HG02852 (cell line): Measurements from ENCODE around the gene USPL1.
"Not testable (repeated sequence)": the region's sequence is repeated elsewhere in the genome, so short reads cannot be mapped to it uniquely, and the experiment has no call there.

Experiments
- ATAC-seq: cut with Tn5 transposase; IDR thresholded peaks from one replicate; pipeline ENCODE4 v1.9.1; 2021; ENCODE audit warnings: mild to moderate bottlenecking, moderate library complexity; ENCODE audit not compliant: unreplicated experiment

Gene USPL1

DNA sequence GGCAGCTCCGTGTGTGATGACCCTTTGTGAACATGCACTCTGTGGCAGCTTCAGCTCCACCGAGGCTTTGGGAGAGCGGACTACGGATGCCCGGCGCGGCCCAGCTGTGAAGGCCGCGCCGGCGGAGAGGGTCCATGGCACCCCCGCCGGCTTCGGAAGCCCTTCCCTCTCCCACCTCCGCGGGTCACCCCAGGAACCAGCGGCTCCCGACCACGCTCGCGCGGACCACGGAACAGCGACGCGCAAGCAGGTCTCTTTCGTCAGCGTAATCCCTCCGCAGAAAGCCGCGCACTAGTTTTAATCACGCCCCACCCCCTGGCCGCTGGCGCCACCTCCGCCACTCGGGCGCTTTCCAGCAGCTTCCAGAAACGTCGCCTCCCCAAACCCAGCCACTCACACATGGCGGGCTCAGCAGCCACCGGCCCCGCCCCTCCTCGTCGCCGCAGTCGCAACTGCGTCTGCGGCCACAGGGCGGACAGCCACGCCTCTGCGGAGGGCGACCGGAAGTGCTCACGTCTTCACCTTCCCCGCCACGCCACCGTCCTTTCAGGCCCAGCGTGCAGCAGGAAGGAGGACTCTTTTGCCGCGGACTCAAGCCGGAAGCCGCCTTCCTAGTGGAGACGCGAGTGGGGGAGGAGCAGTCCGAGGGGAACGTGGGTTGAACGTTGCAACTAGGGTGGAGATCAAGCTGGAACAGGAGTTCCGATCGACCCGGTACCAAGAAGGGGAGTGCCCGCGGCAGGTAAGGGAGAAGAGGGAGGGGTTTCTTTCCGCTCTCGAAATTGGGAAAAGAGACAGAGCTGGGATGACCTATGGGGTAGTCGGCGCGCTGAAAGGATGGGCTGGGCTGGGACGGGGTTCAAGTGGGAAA is at the start of gene USPL1:
TSS of gene USPL1 (plus strand) at position 606 of the 871 bp plus-strand sequence. CDS start 3,221 bp downstream, outside the sequence.
- peak; percentile 89 for ATAC-seq

DNA sequence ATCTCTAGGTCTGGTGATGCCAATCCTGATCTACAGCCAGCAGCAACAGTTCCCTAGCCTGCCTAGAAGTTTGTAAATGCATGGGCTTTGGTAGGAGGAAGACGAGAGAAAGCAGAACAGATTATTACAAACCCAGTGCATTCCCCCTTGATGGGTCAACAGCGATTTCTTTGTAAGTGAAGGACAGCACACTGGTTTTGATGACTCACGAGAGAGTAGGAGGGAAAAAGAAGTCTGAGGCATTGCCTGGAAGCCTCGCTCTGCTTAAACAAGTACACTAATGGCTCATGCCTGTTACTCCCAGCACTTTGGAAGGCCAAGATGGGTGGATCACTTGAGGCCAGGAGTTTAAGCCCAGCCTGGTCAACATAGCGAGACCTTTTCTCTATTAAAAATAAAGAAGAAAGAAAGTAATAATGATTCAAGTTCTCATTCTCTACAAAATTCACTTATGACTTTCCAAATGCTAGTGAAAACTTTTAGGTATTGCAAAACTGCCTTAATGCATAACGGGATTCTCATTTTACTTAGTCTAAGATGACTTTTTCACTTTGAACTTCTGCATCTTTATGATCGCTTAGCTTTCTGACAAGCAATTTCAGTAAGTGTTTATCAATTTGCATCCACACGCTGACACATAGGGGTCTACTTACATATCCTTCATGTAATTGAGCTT is 47.7 kb upstream of the USPL1 start:
- no peak for ATAC-seq

DNA sequence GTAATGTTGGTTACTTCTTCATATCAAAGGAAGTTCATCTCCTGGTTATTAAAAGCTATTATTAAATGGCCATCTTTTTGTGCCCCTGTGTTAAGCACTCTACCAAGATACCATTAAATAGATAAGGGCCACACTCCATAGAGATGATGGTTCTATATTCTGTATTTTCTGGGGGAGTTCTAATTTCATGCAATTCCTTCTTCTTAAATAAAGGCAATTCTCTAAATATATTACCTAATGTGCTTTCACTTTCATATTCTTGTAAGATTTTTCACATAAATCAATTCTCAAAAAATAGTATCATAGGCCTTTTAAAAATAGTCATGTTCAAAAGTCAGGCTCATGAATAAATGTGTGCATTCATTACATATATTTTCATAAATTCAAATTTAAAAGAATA is 47.0 kb upstream of the USPL1 start:
- ATAC-seq: no peak

DNA sequence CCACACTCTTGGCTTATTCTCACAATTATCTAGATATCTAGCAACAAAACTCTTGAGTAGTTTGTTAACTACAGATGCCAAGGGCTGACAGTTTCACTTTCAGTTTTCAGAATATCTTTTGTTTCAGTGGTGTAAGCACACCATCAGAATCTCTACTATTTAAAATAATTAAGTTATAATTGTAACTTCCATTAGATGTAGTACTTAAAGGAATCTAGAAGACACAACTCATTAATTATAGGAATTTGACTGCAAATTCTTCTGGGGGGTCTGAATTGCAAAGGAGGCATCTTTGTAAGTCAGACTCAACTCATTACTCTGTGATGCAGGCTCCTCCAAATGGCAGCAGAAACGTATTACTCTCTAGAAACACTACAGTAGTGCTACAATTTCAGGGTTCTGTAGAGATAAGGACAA is 44.9 kb upstream of the USPL1 start:
- peak; percentile 69 for ATAC-seq

DNA sequence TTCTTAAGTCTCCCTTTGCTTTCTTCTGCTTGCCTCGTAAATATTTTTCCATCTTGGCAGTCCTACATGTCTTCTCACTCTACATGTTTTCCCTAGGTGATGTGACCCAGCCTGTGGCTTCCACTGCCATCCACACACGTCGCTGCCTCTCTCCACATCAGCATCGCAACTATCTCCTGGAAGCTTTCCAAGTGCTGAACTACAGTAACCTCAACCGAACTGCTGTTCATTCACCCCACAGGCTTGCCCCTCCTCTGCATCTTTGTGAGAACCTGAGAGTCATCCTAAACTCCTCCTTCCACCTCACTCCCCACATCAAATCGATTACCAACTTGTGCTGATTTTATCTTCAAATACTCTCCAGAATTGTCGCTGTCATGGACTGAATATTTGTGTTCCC is 41.2 kb upstream of the USPL1 start:
- no peak for ATAC-seq

DNA sequence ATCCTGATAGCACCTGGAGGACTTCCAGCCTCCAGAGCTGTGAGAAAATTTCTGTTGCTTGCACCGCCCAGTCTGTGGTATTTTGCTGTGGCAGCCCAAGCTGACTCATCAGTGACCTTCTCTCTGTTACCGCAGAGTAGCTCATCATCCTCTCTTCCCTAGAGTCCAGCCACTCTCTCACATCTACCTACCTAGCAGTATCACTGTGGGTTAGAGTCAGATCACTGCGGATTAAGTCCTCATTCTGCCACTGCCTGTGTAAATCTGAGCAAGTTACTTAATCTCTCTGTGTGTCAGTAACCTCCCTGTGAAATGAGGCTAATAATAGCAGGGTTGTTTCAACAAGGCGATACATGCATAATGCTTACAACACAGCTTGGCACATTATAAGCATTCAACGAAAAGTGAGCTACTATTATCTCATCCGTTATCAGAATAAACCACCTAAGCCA is 40.3 kb upstream of the USPL1 start:
- ATAC-seq: peak; percentile 85

DNA sequence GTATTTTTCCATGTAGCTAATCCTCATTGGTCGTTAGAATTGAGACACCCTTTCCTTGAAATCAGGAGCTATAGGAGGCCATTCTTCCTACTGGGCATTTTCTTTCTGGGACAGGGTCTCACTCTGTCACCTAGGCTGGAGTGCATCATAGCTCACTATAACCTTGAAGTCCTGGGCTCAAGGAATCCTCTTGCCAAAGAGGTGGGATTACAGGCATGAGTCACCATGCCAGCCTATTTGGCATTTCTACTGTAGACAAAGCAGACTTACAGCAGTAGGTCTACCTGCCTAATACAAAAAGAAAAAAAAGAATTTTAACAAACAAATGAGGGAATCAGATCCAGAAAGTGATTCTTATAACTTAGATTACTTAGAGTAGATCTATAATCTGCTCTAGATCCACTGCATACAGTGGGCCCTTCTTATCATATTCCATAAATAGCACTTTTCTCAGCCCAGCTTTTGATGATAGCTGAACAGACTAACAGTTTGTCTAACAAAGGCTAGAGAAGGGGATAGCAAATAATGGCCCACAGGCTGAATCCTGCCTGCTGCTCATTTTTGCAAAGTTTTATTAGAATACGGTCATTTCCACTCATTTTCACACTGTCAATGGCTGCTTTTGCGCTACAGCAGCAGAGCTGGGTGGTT is 36.7 kb upstream of the USPL1 start:
- ATAC-seq: no peak

DNA sequence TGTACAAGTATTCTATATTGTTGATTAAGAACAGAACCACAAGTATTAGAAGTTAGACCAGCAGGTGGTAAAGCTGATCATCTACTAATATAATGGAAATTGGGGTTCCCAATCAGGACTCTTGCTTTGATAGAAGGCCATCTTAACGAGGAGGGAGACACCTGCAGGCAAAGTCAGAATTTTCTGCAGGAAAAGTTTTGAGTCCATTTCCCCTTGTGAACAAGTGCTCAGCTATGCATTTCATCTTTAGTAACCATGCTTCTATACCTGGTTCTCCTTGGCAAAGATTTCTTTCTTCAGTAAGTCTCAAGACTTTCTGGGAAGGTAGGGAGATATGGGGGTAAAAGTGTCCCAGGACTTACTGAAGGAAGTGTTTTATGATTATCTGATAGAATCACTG is 36.1 kb upstream of the USPL1 start:
- ATAC-seq: no peak

DNA sequence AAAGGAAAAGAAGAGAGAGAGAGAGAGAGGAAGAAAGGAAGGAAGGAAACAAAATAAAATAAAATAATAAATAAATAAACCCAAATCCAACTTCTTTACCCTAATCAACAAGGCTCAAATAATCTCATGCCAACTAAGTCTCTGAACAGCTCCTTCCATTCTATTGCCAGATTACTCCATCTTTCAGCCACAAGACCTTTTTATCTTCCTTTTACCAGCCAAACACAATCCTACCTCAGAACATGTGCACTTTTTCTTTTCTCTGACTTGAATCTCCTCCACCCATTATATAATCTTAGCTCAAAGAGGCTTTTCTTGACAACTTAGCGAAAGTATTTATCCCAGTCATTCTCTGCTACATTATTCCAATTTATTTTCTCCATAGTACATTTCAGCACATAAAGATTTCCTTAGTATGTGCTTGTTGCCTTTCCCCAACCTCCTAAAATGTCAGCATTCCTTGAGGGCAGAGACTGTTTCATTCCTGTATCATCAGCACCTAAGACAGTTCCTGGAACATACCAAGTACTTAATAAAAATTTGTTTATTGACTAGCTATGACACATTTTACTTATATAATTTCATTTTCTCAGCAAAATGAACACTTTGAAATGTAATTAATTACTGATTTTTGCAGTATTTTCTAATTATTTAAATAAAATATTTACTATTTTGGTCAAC is 33.5 kb upstream of the USPL1 start:
- ATAC-seq: no peak

DNA sequence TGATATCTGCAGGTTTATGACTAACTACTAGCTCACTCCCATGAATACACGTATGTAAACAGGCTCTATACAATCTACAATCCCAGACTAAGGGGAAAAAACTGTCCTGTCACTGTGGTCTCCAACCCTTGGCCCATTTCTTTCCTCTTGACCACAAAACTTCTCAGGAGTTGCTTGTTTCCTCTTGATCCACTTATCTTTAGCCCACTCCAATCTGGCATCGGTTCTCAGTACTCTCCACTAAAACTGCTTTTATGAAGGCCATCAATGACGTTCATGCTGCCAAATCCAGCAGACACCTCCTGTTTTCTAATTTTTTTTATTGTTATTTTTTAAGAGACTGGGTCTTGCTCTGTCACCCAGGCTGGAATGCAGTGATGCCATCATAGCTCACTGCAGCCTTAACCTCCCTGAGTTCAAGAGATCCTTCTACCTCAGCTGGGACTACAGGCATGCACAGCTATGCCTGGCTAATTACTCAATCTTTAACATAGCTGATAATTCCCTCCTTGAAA is 31.9 kb upstream of the USPL1 start:
- no peak for ATAC-seq

DNA sequence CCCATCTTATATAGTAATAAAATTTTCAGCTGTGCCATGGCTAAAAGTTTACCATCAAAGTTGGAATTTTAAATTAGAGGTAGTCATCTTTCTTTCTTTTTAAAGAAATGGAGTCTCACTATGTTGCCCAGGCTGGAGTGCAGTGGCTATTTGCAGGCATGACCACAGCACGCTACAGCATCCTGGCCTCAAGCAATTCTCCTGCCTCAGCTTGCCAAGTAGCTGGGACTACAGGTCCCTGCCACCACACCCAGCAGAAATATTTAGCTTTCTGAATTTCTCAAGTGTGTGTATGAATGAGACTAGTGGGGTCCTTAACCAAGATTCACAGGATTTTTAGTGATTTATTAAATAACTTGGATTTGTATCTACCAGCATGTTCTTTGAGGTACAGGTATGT is 30.5 kb upstream of the USPL1 start:
- ATAC-seq: no peak

DNA sequence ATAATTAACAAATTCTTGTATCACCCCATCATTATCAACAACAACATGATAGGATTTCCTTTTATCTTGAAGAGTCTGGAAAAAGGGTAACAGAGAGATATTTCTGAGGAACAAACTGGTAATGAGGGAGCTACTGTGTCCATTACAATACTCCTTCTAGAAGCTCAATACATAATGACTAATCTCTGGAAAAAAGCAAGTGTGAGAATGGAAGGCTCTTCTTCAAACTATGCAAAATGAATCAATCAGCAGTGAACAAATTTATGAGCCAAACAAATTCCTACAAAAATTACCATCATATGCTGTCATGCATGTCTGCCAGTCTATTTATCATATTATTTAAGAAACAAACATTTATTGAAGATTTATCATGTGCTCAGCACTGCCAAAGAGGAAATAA is 30.0 kb upstream of the USPL1 start:
- ATAC-seq: no peak

DNA sequence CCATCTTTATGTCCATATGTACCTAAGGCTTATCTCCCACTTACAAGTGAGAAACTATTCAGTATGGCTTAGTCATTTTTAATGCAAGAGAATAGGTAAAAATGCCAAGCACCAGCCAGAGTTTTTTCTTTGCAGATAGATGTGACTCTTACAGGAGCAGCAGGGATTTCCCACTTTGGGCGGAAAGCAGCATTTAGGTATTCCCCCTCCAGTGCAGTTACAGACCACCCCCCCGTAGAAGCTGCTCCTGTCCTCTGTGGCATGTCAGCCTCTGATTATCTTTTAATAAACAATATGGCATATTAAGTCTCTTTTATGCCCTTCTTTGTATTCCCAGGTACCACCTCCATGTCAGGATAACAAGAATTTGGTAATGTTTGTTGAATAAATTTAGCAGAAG is 24.7 kb upstream of the USPL1 start:
- ATAC-seq: no peak

DNA sequence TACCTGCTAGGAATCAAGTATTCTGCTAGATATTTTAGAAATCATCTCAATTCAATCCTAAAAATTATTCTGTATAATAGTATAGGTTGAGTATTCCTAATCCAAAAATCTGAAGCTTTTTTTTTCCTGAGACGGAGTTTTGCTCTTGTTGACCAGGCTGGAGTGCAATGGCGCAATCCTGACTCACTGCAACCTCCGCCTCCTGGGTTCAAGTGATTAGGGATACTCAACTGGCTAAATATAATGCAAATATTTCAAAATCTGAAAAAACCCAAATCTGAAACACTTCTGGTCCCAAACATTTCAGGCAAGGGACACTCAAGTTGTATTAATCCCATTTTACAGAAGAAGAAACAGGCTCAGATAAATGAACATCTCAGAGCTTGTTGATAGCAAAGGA is 17.2 kb upstream of the USPL1 start:
- no peak for ATAC-seq

DNA sequence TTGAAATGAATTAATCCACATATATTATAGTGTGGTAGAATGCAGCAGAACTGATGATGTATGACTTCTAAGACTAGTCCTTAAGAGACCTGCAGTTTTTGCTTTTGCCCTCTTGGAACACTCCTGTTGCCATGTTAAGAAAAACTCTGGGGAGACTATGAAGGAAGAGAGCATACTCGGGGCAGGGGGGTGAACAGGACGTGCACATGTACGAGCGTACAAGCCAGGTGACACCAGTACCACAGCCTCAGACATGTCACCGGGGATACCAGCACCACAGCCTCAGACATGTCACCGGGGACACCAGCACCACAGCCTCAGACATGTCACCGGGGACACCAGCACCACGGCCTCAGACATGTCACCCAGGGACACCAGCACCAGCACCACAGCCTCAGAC is 15.9 kb upstream of the USPL1 start:
- ATAC-seq: no peak

DNA sequence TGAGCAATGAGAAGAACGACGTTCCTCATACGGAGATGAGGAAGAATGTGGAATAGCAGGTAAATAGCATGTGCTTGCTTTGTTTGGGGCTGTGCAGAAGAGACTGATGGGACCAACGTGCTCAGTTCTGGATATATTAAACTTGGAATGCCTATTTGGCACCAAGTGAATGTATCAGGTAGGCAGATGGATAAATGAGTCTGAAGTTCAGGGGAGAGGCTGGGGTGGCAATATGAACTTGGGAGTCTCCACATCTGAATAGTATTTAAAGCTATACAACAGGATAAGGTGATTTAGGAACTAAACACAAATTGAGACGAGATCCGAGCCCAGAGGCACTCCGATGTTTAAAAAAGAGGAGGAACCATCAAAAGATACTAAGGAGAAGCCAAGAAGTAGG is 12.7 kb upstream of the USPL1 start:
- no peak for ATAC-seq

DNA sequence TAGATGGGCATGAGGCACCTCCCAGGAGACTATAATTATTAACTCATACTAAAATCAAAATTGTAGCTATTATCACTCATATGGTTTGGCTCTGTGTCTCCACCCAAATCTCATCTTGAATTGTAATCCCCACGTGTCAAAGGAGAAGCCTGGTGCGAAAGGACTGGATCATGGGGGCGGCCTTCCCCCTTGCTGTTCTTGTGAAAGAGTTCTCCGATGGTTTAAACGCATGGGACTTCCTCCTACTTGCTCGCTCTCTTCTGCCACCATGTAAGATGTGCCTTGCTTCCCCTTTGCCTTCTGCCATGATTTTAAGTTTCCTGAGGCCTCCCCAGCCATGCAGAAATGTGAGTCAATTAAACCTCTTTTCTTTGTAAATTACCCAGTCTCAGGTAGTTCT is 10.5 kb upstream of the USPL1 start:
- not testable (repeated sequence) for ATAC-seq

DNA sequence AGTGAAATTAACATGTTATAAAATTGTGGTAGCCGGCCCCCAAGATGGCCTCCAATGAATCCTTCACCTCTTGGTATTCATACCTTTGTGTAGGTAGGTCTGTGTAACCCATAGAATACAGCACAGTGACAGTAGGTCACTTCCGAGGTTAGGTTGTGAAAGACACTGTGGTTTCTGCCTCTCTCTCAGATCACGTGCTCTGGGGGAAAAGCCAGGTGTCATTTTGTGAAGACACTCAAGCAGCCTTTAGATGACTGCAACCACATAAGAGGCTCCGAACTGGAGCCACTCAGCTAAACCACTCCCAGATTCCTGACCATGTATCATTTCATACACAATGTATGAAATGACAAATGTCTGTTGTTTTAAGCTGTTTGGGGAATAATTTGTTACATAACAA is 9.8 kb upstream of the USPL1 start:
- peak; percentile 99 for ATAC-seq

DNA sequence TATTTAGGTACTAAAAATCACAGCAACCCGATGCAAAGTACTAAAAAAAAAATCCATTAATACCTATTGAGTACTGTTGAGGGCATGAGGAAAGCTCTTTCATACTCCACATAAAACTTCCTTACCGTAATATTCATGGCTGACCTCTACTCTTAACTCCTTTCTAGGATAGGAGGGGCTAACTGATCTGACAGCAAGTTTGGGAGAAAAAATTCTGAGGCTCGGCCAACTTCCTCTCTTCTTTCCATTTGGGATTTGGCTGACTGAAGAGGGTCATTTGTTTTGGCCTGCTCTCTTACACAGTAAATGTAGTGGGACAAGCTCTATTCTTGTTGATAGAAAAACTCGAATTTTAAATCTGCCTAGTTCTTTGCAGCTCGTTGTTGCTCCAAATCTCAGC is 9.4 kb upstream of the USPL1 start:
- ATAC-seq: no peak

DNA sequence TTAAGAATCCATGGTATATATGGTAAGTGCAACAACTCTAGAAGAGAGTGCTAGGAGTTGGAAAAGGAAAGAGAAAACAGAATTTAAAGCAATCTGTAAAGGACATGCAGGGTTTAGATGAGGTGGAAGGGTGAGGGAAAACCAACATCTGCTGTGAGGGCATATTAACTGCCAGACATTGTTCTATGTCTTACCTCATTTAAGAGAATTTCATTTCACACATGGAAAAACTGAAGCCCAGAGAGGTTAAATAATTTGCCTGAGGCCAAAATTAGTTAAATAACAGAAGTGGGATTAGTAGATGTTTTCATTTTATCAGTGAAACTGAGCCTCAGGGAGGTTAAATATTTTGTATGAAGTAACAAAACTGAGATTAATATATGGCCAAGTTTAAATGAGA is 7.4 kb upstream of the USPL1 start:
- no peak for ATAC-seq

DNA sequence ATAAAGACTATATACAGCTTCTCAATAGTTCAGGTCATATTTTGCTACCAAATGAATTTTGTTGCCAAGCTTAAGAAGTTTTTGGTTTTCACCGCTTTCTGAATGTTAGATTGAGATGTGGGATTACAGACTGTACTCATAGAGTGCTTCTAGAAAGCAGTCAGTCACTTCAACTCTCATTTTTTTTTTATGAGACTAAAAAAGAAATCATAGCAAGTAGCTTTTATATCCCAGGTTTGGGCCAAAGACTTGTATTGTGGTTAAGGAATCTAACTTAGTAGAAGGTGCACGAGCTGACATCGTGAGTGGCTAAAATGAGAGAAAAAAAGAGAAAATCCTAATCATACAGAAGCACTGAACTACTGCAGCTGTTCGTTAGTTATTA is 2.2 kb upstream of the USPL1 start:
- no peak for ATAC-seq
